ENCODE results near the gene NAV1.

The NAV1 gene, protein sequence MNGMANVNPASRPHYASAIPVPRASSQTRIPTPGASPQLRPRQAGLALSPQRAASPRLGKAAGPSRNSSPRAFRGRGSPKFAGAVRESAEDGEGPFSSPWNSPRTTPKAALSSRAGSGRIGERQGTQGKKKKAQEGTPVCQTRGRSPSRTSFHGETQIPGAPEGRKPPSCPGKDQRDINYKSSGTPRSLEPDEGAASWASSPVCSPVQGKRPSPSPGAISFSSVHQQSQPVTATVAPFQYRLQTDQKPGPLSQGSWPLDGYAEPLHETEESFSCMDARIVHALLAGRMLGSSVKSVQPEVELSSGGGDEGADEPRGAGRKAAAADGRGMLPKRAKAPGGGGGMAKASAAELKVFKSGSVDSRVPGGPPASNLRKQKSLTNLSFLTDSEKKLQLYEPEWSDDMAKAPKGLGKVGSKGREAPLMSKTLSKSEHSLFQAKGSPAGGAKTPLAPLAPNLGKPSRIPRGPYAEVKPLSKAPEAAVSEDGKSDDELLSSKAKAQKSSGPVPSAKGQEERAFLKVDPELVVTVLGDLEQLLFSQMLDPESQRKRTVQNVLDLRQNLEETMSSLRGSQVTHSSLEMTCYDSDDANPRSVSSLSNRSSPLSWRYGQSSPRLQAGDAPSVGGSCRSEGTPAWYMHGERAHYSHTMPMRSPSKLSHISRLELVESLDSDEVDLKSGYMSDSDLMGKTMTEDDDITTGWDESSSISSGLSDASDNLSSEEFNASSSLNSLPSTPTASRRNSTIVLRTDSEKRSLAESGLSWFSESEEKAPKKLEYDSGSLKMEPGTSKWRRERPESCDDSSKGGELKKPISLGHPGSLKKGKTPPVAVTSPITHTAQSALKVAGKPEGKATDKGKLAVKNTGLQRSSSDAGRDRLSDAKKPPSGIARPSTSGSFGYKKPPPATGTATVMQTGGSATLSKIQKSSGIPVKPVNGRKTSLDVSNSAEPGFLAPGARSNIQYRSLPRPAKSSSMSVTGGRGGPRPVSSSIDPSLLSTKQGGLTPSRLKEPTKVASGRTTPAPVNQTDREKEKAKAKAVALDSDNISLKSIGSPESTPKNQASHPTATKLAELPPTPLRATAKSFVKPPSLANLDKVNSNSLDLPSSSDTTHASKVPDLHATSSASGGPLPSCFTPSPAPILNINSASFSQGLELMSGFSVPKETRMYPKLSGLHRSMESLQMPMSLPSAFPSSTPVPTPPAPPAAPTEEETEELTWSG (N-terminal part only)

DNA sequence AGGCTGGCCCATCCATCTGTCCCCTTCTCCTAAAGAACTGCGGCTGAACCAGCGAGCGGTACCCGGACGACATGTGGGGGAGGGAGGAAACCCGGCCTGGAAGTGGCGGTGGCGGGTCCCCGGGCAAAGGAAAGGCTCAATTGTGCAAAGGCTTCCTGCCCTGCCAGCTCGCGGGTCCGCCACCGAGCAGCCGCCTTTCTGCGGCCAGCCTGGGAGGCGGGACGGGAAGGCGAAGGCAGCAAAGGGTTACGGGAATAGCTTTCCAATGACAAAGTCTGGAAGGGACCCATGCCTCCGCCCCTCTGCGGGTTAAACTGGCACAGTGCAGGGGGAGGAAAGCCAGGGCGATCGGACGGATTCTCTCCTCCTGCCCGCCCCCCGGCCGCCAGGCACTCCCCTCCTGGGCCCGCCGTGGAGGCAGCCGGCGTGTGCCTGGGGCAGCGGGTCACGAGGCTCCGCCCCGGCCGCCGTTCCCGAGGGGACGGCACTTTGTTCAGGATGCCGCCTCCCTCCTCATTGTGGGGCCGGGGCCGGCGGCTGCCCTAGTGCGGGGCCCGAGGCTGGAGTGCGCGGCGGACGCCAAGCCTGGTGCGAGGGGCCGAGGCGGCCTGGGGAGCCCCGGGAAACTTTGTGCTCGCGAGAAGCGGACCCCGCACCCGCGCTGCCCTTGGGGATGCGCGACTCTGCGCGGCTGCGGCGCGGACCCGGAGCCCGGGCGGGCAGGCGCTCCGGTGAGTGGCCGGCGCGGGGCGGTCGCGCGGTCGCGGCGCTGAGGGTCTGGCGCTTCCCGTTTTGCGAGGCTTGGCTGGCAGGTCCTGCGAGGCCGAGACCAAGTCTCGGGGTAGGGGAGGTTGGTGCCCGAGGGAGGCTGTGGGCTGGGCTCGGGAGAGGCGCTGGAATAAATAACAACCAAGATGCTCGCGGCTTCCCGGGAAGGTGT, at the start of gene NAV1:
Gene NAV1, plus strand, starts transcription at position 516 of the 940 bp plus-strand sequence. CDS start 83,758 bp downstream, outside the sequence.
- Histone ChIP-seq H3K27me3 (ENCODE audit: insufficient read depth, low read depth) (no peaks in the 10 kb centered on the region), H3K4me1 (ENCODE audit: low read depth, poor library complexity, severe bottlenecking) (no peaks in the 10 kb centered on the region), H3K36me3 (ENCODE audit: insufficient read depth) (no peaks in the 10 kb centered on the region), H4K20me1 (ENCODE audit: insufficient read depth) (no peaks in the 10 kb centered on the region), H2AFZ (ENCODE audit: low read depth) (no peak within 1 kb of the TSS), H3K79me2 (ENCODE audit: insufficient read depth, low read depth) (no peaks in the 10 kb centered on the region), H3K9ac (no peak within 1 kb of the TSS), H3K4me2 (no peak within 1 kb of the TSS), H3K27ac (no peak within 1 kb of the TSS), H3K4me3 (IDR thresholded peaks at IDR 0.05; ENCODE audit: insufficient read depth, low read depth, low read length) (no peak within 1 kb of the TSS)
- TF ChIP-seq, protein P1, sequence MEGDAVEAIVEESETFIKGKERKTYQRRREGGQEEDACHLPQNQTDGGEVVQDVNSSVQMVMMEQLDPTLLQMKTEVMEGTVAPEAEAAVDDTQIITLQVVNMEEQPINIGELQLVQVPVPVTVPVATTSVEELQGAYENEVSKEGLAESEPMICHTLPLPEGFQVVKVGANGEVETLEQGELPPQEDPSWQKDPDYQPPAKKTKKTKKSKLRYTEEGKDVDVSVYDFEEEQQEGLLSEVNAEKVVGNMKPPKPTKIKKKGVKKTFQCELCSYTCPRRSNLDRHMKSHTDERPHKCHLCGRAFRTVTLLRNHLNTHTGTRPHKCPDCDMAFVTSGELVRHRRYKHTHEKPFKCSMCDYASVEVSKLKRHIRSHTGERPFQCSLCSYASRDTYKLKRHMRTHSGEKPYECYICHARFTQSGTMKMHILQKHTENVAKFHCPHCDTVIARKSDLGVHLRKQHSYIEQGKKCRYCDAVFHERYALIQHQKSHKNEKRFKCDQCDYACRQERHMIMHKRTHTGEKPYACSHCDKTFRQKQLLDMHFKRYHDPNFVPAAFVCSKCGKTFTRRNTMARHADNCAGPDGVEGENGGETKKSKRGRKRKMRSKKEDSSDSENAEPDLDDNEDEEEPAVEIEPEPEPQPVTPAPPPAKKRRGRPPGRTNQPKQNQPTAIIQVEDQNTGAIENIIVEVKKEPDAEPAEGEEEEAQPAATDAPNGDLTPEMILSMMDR (conservative IDR thresholded peaks at IDR 0.05; ENCODE audit: low read depth, low read length): no peak

DNA sequence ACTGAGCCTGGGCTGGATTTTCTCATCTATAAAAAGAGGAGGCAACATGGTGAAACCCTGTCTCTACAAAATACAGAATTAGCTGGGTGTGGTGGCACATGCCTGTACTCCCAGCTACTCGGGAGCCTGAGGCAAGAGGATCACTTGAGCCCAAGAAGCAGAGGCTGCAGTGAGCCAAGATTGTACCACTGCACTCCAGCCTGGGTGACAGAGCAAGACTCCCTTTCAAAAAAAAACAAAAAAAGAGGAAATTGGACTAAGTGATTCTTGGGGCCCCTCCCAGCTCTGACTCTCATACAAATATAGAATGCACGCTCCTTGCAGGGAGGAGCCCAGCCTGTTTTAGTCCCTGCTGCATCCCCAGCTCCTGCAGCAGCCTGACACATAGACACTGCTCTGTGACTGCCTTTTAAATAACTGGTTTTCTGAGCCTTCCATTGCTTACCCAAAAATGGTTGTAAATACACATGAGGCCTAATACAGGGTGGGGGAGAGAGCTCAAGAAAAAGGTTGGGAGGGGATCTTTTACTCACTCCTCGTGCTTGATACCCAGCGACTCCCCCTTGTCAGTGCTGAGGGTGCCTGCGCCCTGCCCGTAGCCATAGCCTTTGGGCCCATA, 49.2 kb upstream of the NAV1 start:
- H4K20me1 ChIP-seq (ENCODE audit: insufficient read depth): no peaks in the 10 kb centered on the region
- H3K9ac ChIP-seq: no peak overlapping the region
- H3K27me3 ChIP-seq (ENCODE audit: insufficient read depth, low read depth): no peaks in the 10 kb centered on the region
- H2AFZ ChIP-seq (ENCODE audit: low read depth): no peak overlapping the region
- H3K79me2 ChIP-seq (ENCODE audit: insufficient read depth, low read depth): no peaks in the 10 kb centered on the region
- H3K36me3 ChIP-seq (ENCODE audit: insufficient read depth): peaks cover 5% of the 10 kb centered on the region; the same call in 1 of the 2 replicates
- TF ChIP-seq, protein P1 (conservative IDR thresholded peaks at IDR 0.05; ENCODE audit: low read depth, low read length): no peak
- no peak overlapping the region for H3K4me2 ChIP-seq
- no peaks in the 10 kb centered on the region for H3K4me1 ChIP-seq (ENCODE audit: low read depth, poor library complexity, severe bottlenecking)
- H3K27ac ChIP-seq: no peak overlapping the region
- no peak overlapping the region for H3K4me3 ChIP-seq (IDR thresholded peaks at IDR 0.05; ENCODE audit: insufficient read depth, low read depth, low read length)

DNA sequence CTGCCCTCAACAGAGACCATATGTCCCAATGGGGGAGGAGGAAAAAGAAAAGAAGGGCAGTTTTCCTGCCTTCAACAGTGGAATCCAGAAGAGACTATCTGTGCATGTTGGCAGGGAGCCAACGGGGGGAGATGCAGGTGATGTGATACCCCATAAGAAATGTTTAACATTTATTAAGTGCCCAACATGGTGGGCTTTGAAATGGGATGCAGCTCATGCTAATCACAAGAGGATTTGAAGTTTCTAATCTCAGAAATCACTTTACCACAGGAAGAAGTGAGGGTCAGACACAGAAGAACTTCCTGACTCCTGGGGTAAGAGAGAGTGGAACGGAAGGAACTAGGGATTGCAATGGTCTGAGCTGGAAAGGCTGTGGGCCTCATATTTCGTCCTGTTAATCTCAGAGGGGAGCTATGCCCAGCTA, 48.2 kb upstream of the NAV1 start:
- Histone ChIP-seq H3K36me3 (ENCODE audit: insufficient read depth) (peaks cover 5% of the 10 kb centered on the region; the same call in 1 of the 2 replicates), H2AFZ (ENCODE audit: low read depth) (no peak overlapping the region), H3K4me3 (IDR thresholded peaks at IDR 0.05; ENCODE audit: insufficient read depth, low read depth, low read length) (no peak overlapping the region), H3K79me2 (ENCODE audit: insufficient read depth, low read depth) (no peaks in the 10 kb centered on the region), H3K4me1 (ENCODE audit: low read depth, poor library complexity, severe bottlenecking) (no peaks in the 10 kb centered on the region), H3K4me2 (no peak overlapping the region), H3K9ac (no peak overlapping the region), H4K20me1 (ENCODE audit: insufficient read depth) (no peaks in the 10 kb centered on the region), H3K27ac (no peak overlapping the region), H3K27me3 (ENCODE audit: insufficient read depth, low read depth) (no peaks in the 10 kb centered on the region)
- TF ChIP-seq, protein P1 (conservative IDR thresholded peaks at IDR 0.05; ENCODE audit: low read depth, low read length): no peak
